ENCODE data around the gene SV2A.

SV2A gene

DNA sequence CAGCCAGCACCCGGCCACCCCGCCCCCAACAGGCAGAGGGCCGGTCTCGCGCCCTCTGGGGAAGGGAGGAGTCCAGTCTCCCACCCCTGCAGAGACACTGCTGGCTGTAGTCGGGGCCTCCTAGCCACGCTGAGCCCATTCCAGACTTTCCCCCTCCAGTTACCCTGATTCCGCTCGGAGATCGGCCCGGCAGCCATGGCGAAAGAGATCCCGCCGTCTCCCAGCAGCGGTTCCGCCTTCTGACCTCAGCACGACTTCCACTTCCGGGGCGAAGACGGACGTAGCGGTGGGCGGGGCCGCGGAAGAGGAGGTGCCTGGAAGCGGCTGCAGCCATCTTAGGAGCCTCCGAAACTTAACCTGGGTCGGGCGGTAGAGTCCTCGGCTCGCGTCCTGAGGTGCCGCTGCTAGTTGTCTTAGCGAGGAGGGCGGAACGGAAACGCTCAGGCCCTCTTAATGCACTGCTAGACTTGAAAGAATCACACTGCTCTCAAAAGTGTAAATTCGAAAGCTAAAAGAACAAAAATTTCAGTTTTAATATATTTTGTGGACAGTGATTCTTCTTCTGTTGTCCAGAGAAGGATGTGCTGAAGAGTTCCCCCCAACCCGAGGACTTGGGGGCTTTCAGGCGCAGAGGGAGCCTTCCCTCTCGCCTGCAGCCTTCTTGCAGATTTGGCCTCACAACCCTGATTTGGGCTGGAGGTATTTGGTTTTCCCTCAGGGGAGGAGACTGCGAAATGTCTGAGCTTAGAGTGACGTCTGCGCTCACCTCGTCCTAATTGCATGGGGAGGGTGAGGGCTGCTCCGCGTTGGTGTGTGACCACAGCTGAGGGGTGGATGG, 10.1 kb upstream of the SV2A start, which contains the start of gene SF3B4:
Gene SF3B4 (minus strand): TSS at position 241 of the 838 bp plus-strand sequence. CDS start 44 bp downstream, at position 197.
- Histone ChIP-seq H3K27me3 (ENCODE audit: insufficient read depth, low read length, poor library complexity) (no peaks in the 10 kb centered on the region), H3K9ac (ENCODE audit: low read depth, low read length) (peak within 1 kb of the TSS; percentile 91), H4K20me1 (ENCODE audit: insufficient read depth, low read length) (peaks cover 26% of the 10 kb centered on the region), H3K36me3 (ENCODE audit: insufficient read depth, low read length) (peaks cover 44% of the 10 kb centered on the region), H3K79me2 (ENCODE audit: insufficient read depth, low read length) (peaks cover 33% of the 10 kb centered on the region), H2AFZ (ENCODE audit: low read depth, low read length) (peak within 1 kb of the TSS; percentile 85), H3K4me1 (ENCODE audit: insufficient read depth, low read length) (peaks cover 37% of the 10 kb centered on the region), H3K4me3 (ENCODE audit: low read depth in 1 of 2, low read length in 2 of 2) (peak within 1 kb of the TSS; percentile 94 to 95), H3K4me2 (ENCODE audit: insufficient read depth, low read length) (peak within 1 kb of the TSS; percentile 78), H3K9me3 (ENCODE audit: insufficient read depth, low read length, severe bottlenecking) (no peaks in the 10 kb centered on the region), H3K27ac (ENCODE audit: low read length) (peak within 1 kb of the TSS; percentile 96)
- DNase-seq (peak; percentile 97), ATAC-seq (ENCODE audit: insufficient read depth, low read depth) (peak; percentile 95)
- TF ChIP-seq CTCF (IDR thresholded peaks at IDR 0.05; ENCODE audit: borderline replicate concordance, extremely low read depth, low read length, poor library complexity, severe bottlenecking) (no peak), EZH2 (IDR thresholded peaks at IDR 0.05; ENCODE audit: borderline replicate concordance, low read depth, low read length, severe bottlenecking) (no peak)

DNA sequence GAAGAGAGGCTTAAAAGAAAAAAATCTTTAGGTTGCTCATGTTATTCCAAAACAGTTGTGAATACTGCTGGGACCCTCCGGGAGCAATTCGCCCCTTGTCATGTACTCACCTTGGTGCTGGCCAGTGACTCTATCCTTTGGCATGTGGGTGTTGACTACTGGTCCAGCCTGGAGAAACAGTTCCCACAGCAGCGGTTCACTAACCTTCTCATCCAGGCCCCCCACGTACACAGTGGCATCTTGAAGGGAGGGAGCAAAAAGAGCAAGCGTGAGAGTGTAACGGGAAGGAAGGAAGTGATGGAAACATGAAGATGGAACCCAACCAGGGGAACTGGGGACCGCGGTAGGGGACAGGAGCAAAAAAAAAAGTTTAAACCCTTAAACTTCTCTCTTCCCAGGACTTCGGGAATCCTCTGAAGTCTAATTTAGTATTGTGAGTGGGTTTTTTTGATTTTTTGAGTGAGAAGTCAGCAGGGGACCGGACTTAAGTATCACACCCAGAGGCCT, 9.5 kb upstream of the SV2A start:
- TF ChIP-seq EZH2 (IDR thresholded peaks at IDR 0.05; ENCODE audit: borderline replicate concordance, low read depth, low read length, severe bottlenecking) (no peak), CTCF (IDR thresholded peaks at IDR 0.05; ENCODE audit: borderline replicate concordance, extremely low read depth, low read length, poor library complexity, severe bottlenecking) (no peak)
- H3K9me3 ChIP-seq (ENCODE audit: insufficient read depth, low read length, severe bottlenecking): no peaks in the 10 kb centered on the region
- peaks cover 37% of the 10 kb centered on the region for H3K4me1 ChIP-seq (ENCODE audit: insufficient read depth, low read length)
- no peak for DNase-seq
- H3K36me3 ChIP-seq (ENCODE audit: insufficient read depth, low read length): peaks cover 49% of the 10 kb centered on the region
- H2AFZ ChIP-seq (ENCODE audit: low read depth, low read length): peak overlapping the region; percentile 85
- peak overlapping the region; percentile 96 for H3K27ac ChIP-seq (ENCODE audit: low read length)
- H3K4me2 ChIP-seq (ENCODE audit: insufficient read depth, low read length): peak overlapping the region; percentile 78
- H4K20me1 ChIP-seq (ENCODE audit: insufficient read depth, low read length): peaks cover 26% of the 10 kb centered on the region
- peaks cover 33% of the 10 kb centered on the region for H3K79me2 ChIP-seq (ENCODE audit: insufficient read depth, low read length)
- ATAC-seq (ENCODE audit: insufficient read depth, low read depth): no peak
- H3K4me3 ChIP-seq (ENCODE audit: low read depth in 1 of 2, low read length in 2 of 2): peak overlapping the region; percentile 94 to 95
- no peaks in the 10 kb centered on the region for H3K27me3 ChIP-seq (ENCODE audit: insufficient read depth, low read length, poor library complexity)
- H3K9ac ChIP-seq (ENCODE audit: low read depth, low read length): peak overlapping the region; percentile 91

DNA sequence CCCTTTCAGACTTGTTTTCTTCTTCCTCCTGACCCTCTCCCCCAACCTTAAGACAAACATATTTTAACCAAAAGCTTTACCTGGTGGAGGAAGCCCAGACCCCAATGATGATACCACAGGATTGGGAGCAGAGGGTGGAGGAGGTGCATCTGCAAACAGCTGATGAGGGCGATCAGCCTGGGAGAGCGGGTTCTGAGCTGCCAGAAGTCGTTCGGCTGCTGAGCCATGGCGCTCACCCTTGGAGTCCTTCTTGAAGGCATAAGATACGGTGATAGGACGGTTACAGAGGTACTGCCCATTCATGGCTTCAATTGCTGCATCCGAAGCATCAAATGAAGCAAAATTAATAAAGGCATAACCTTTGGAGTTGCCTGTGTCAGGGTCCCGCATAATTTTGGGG, 8.7 kb upstream of the SV2A start:
- TF ChIP-seq EZH2 (IDR thresholded peaks at IDR 0.05; ENCODE audit: borderline replicate concordance, low read depth, low read length, severe bottlenecking): no peak
- TF ChIP-seq CTCF (IDR thresholded peaks at IDR 0.05; ENCODE audit: borderline replicate concordance, extremely low read depth, low read length, poor library complexity, severe bottlenecking): no peak
- Histone ChIP-seq H3K9ac (ENCODE audit: low read depth, low read length) (peak overlapping the region; percentile 91), H3K4me2 (ENCODE audit: insufficient read depth, low read length) (peak overlapping the region; percentile 78), H3K27ac (ENCODE audit: low read length) (no peak overlapping the region), H4K20me1 (ENCODE audit: insufficient read depth, low read length) (peaks cover 26% of the 10 kb centered on the region), H3K36me3 (ENCODE audit: insufficient read depth, low read length) (peaks cover 53% of the 10 kb centered on the region), H3K9me3 (ENCODE audit: insufficient read depth, low read length, severe bottlenecking) (no peaks in the 10 kb centered on the region), H3K79me2 (ENCODE audit: insufficient read depth, low read length) (peaks cover 33% of the 10 kb centered on the region), H3K4me3 (ENCODE audit: low read depth in 1 of 2, low read length in 2 of 2) (peak overlapping the region; percentile 94 to 95; a peak in 3 of 4 replicates), H3K27me3 (ENCODE audit: insufficient read depth, low read length, poor library complexity) (no peaks in the 10 kb centered on the region), H3K4me1 (ENCODE audit: insufficient read depth, low read length) (peaks cover 37% of the 10 kb centered on the region), H2AFZ (ENCODE audit: low read depth, low read length) (no peak overlapping the region)
- DNase-seq: no peak
- ATAC-seq (ENCODE audit: insufficient read depth, low read depth): no peak
